GM12878 (cell line): ENCODE results near the gene PIM2. TPM values are rescaled to one million over a fixed set of nuclear protein-coding genes. Genes with fewer than 3 reads are reported as not detected.
A peak's percentile ranks its signal among the peaks of the same experiment; 100 is the strongest.

ENCODE experiments used
- BCL11A ChIP-seq: IDR thresholded peaks from 2 replicates; pipeline ENCODE4 v1.6.1; 2011; ENCODE audit warnings: low read depth, low read length
- BCL3 ChIP-seq: IDR thresholded peaks from 2 replicates; pipeline ENCODE4 v1.6.1; 2011; ENCODE audit warnings: borderline replicate concordance, low read depth, mild to moderate bottlenecking, moderate library complexity, low read length; ENCODE audit not compliant: insufficient read depth, poor library complexity, severe bottlenecking
- BCLAF1 ChIP-seq: fragments of 450-650 bp; IDR thresholded peaks from 2 replicates; pipeline ENCODE4 v1.6.1; 2017; ENCODE audit warnings: antibody characterized with exemption, mild to moderate bottlenecking, moderate library complexity
- BRCA1 ChIP-seq: IDR thresholded peaks from 2 replicates; pipeline ENCODE4 v1.6.1; 2011; ENCODE audit warnings: low read depth, low read length, improper control_type of control experiment
- CEBPB ChIP-seq, 2 experiments: fragments of 150-350 bp in 1 of 2; IDR thresholded peaks; 2 replicates each; pipeline ENCODE4 v1.6.1; 2012 to 2014; ENCODE audit warnings: low read depth in 2 of 2, low read length in 2 of 2, borderline replicate concordance in 1 of 2, inconsistent platforms in 1 of 2
- CHD2 ChIP-seq: IDR thresholded peaks from 2 replicates; pipeline ENCODE4 v1.6.1; 2011; ENCODE audit warnings: low read depth, low read length, improper control_type of control experiment, borderline replicate concordance
- CHD4 ChIP-seq: fragments of 200-600 bp; sonication (generic); IDR thresholded peaks from 2 replicates; pipeline ENCODE4 v1.6.1; 2016; ENCODE audit warnings: mild to moderate bottlenecking
- CREB1 ChIP-seq: IDR thresholded peaks from 2 replicates; pipeline ENCODE4 v1.6.1; 2012; ENCODE audit warnings: low read depth, mild to moderate bottlenecking, inconsistent platforms
- EGR1 ChIP-seq, 2 experiments: IDR thresholded peaks; 1 replicate in 1 of 2; 2 replicates in 1 of 2; pipeline ENCODE4 v1.6.1; 2011 to 2012; ENCODE audit warnings: low read depth in 2 of 2, low read length in 2 of 2, borderline replicate concordance in 1 of 2, mild to moderate bottlenecking in 1 of 2, moderate library complexity in 1 of 2
- EZH2 ChIP-seq: IDR thresholded peaks from 2 replicates; pipeline ENCODE4 v1.6.1; 2012; ENCODE audit warnings: low read depth, mild to moderate bottlenecking, control low read depth, inconsistent platforms, low read length, borderline replicate concordance; ENCODE audit not compliant: control insufficient read depth
- JUND ChIP-seq: IDR thresholded peaks from 2 replicates; pipeline ENCODE4 v1.6.1; 2012; ENCODE audit warnings: low read depth, mild to moderate bottlenecking, low read length, improper control_type of control experiment, moderate library complexity
- NBN ChIP-seq: fragments of 450-650 bp; IDR thresholded peaks from 2 replicates; pipeline ENCODE4 v1.6.1; 2016
- NR2C2 ChIP-seq: IDR thresholded peaks from 2 replicates; pipeline ENCODE4 v1.6.1; 2011; ENCODE audit warnings: borderline replicate concordance, low read depth; ENCODE audit not compliant: control insufficient read depth, insufficient read length
- NRF1 ChIP-seq: conservative IDR thresholded peaks from 2 replicates; pipeline ENCODE4 v1.6.1; 2011; ENCODE audit warnings: mild to moderate bottlenecking, low read depth, low read length, improper control_type of control experiment
- PML ChIP-seq: IDR thresholded peaks from 2 replicates; pipeline ENCODE4 v1.6.1; 2012; ENCODE audit warnings: low read length, inconsistent platforms
- RAD21 ChIP-seq: IDR thresholded peaks from 2 replicates; pipeline ENCODE4 v1.6.1; 2011; ENCODE audit warnings: mild to moderate bottlenecking, low read depth, low read length, moderate library complexity; ENCODE audit not compliant: insufficient read depth
- SIX5 ChIP-seq: IDR thresholded peaks from 2 replicates; pipeline ENCODE4 v1.6.1; 2011; ENCODE audit warnings: mild to moderate bottlenecking, low read depth, low read length, moderate library complexity; ENCODE audit not compliant: severe bottlenecking
- SPI1 ChIP-seq: IDR thresholded peaks from 2 replicates; pipeline ENCODE4 v1.6.1; 2011; ENCODE audit warnings: low read depth, mild to moderate bottlenecking, low read length, moderate library complexity, borderline replicate concordance; ENCODE audit not compliant: insufficient read depth
- TCF12 ChIP-seq: IDR thresholded peaks from 2 replicates; pipeline ENCODE4 v1.6.1; 2011; ENCODE audit warnings: low read depth, mild to moderate bottlenecking, low read length
- TCF7 ChIP-seq: IDR thresholded peaks from 2 replicates; pipeline ENCODE4 v1.6.1; 2014; ENCODE audit warnings: antibody characterized with exemption, borderline replicate concordance
- USF2 ChIP-seq: IDR thresholded peaks from 2 replicates; pipeline ENCODE4 v1.6.1; 2011; ENCODE audit warnings: low read depth, low read length, improper control_type of control experiment, borderline replicate concordance
- ZBED1 ChIP-seq: IDR thresholded peaks from 2 replicates; pipeline ENCODE4 v1.6.1; 2016; ENCODE audit warnings: borderline replicate concordance
- ZBTB40 ChIP-seq: fragments of 450-650 bp; IDR thresholded peaks from 2 replicates; pipeline ENCODE4 v1.6.1; 2016; ENCODE audit warnings: mild to moderate bottlenecking, moderate library complexity, borderline replicate concordance
- polyA plus RNA-seq, 11 experiments: library from polyadenylated mRNA; depleted of rRNA in 4 of 11; unstranded in 6 of 11; stranded (reverse) in 5 of 11; fragments of >200 nt; fragmentation: Nextera tagmentation in 4 of 11; fragmentation: Illumina TruSeq in 1 of 11; extraction: Ambion mirVana in 4 of 11; extraction: Trizol in 1 of 11; gene quantifications; 1 replicate in 1 of 11; 2 replicates in 10 of 11; pipeline versions ENCODE4 v1.2.1 to v1.2.3, GENCODE V29; 2011 to 2016; ENCODE audit warnings: inconsistent platforms in 2 of 11, missing spikeins in 2 of 11, low read depth in 1 of 11
- total RNA-seq, 4 experiments: library from RNA; depleted of rRNA in 3 of 4; stranded (reverse); fragments of >200 nt in 3 of 4; fragmentation: Illumina TruSeq in 1 of 4; extraction: Trizol in 1 of 4; gene quantifications; 2 replicates each; pipeline versions ENCODE4 v1.2.1 to v1.2.3, GENCODE V29; 2013 to 2021

Gene PIM2
- total and polyA plus RNA-seq, 10 of the 15 experiments (the other 5 are each of a cell fraction or from before 2014, with no cell fraction given): 19.2 to 96.8 (median 32.3) TPM

GRCh38 chrX:48933757-48934156 lies 14.9 kb upstream of the PIM2 start (continued):
- TF ChIP-seq EZH2: no peak
- TF ChIP-seq USF2: no peak
- TF ChIP-seq ZBED1: no peak
- no peak for TF ChIP-seq CEBPB (IDR thresholded peaks at IDR 0.05; ENCODE audit: borderline replicate concordance in 1 of 2, low read depth in 2 of 2, low read length in 2 of 2)
- peak; percentile 70 for TF ChIP-seq SPI1
- TF ChIP-seq EGR1 (IDR thresholded peaks at IDR 0.05; ENCODE audit: borderline replicate concordance in 1 of 2, low read depth in 2 of 2, low read length in 2 of 2): no peak
- no peak for TF ChIP-seq BCLAF1
- TF ChIP-seq SIX5: no peak
- TF ChIP-seq RAD21: no peak
- no peak for TF ChIP-seq NR2C2
- no peak for TF ChIP-seq BRCA1
- TF ChIP-seq CREB1: no peak
- no peak for TF ChIP-seq BCL3
- no peak for TF ChIP-seq ZBTB40
- no peak for TF ChIP-seq NRF1
- TF ChIP-seq CHD4: no peak
- TF ChIP-seq CHD2: no peak
- TF ChIP-seq PML: no peak
- TF ChIP-seq NBN: no peak
- no peak for TF ChIP-seq TCF12
- TF ChIP-seq JUND: no peak
- TF ChIP-seq TCF7: no peak
- no peak for TF ChIP-seq BCL11A
